GM12874 (cell line): ENCODE results near the gene SEC61B.
A peak's percentile ranks its signal among the peaks of the same experiment; 100 is the strongest.

ENCODE experiments used
- CTCF ChIP-seq: IDR thresholded peaks from 2 replicates; pipeline ENCODE4 v1.5.1; 2011; ENCODE audit warnings: low read depth, mild to moderate bottlenecking, control low read depth, low read length, moderate library complexity; ENCODE audit not compliant: insufficient read depth

Gene SEC61B

DNA sequence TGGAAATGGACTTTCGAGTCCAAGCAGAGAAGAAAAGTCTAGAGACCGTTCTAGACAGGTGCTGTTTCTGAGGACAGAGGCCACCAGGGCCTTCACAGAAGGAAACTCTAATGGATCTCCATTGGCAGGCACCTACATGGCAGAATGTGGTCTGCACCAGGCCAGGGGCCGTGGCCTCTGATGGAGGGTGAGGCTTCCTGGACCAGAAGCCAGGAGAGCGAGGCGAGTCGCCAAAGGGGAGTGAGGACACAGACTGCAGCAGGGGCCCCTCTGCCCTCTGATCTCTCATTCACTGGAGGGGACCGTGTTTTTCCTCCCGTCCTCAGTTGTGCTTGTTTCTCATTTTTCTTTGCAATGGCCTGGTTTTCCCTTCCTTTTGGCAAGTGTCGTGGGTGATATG lies 41.4 kb upstream of the SEC61B start:
- TF ChIP-seq CTCF, result no peak

GRCh38 chr9:99181206-99181605 lies 40.9 kb upstream of the SEC61B start:
- TF ChIP-seq CTCF, result no peak

GRCh38 chr9:99181621-99182020 lies 40.5 kb upstream of the SEC61B start:
- no peak for TF ChIP-seq CTCF

GRCh38 chr9:99182356-99182755 lies 39.7 kb upstream of the SEC61B start:
- TF ChIP-seq CTCF, result no peak

DNA sequence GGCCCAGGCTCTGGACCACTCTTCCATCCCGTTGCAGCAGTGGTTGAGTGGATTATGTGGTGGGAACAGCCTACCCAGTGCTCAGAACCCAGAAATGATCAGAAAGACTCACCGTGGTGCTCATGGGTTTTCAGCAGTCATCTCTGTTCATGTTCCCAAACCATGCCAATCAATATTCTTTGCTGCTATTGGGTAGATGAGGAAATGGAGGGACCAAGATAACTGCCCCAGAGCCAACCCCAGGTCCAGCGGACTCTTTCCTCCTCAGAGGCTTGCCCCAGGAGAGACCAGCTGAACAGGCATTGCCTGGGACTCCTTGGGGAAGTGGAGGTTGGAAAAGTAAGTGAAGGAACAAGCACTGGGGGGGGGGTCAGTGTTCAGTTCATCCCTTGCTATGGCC lies 38.5 kb upstream of the SEC61B start:
- TF ChIP-seq CTCF, result no peak

- TF ChIP-seq CTCF, result no peak
Observed at GRCh38 chr9:99184110-99184474, 38.0 kb upstream of the SEC61B start.

DNA sequence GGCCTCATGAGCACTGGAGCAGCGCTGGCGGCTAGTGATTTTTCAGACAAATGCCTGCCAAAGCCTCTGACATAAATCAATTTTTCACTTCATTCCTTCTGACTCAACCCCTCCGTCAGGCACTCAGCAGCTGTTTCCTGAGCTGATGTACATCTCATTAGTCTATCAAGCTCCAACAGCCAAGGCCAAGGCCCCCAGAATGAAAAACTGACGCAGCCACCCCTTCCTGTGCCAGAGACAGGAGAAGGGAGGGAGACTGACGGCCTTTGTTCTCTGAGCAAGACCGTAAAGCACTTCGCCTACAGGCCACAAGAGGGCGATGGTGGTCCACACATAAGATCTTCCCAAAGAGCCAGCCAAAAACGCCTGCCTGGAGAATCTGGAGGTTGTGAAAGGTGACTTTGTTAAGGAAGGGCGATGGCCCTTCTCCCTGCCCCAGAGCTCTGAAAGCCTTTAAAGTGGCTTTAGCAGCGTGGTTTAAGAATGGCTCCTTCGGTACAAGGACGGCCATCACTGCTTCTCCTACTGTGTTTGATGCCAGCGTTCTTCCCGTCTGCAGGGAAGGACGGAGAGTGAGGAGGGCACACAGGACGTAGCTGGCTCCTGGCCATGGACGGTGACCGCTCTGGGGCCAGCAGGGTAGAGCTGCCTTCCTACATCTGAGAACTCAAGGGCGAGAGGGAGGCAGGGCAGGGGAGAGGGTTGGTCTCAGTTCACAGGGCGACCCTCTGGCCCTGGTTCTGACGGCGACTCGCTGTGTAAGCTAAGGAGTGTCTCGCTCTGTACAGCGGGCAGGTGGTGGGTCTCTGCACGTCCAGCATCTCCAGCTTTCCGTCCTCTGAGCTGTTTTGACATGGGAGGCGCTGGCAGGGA lies 37.4 kb upstream of the SEC61B start:
- peak; percentile 89 for TF ChIP-seq CTCF
